HTR-8/SVneo (cell line): ENCODE measurements around the gene NME4.
A peak's percentile ranks its signal among the peaks of the same experiment; 100 is the strongest.

Experiments used
- DNase-seq: peaks from one replicate; pipeline ENCODE4 v3.0.0; 2011; ENCODE audit warnings: low spot score, mixed read lengths; ENCODE audit not compliant: insufficient read length
- FAIRE-seq: peaks from 2 replicates; lab custom pipeline; 2011; peaks lifted over from hg19 to GRCh38; lab: Jason Lieb, UNC

NME4 gene

DNA sequence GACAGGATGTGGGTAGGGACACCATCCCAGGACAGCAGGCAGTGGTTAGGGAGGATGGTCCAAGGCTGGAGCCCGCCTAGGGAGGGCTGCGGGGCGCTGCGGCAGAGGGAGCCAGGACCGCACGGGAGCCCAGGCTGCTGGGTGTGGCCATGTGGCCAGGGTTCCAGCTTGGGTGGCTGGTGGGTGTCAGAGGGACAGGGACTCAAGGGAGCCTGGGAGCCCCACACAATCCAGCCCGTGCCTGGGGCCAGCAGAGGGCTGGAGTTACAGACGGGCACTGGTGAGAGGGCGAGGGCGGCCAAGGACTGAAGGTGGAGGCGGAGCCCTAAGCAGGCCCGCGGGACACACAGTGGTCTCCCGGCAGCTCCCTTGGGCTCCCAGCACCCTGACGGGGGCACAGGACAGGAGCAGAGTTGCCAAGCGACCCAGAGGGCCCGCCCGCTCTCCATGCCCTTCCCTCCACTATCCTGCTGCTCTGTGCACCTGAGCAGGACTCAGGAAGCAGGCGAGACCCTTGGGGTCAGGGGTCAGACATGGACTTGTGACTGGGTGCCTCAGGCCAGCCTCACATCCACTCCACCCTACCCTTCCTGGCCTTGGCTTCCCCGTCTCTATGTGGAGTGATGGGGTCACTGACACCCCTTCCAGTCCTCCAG lies 33.8 kb upstream of the NME4 start:
- FAIRE-seq (no peak), DNase-seq (no peak)

DNA sequence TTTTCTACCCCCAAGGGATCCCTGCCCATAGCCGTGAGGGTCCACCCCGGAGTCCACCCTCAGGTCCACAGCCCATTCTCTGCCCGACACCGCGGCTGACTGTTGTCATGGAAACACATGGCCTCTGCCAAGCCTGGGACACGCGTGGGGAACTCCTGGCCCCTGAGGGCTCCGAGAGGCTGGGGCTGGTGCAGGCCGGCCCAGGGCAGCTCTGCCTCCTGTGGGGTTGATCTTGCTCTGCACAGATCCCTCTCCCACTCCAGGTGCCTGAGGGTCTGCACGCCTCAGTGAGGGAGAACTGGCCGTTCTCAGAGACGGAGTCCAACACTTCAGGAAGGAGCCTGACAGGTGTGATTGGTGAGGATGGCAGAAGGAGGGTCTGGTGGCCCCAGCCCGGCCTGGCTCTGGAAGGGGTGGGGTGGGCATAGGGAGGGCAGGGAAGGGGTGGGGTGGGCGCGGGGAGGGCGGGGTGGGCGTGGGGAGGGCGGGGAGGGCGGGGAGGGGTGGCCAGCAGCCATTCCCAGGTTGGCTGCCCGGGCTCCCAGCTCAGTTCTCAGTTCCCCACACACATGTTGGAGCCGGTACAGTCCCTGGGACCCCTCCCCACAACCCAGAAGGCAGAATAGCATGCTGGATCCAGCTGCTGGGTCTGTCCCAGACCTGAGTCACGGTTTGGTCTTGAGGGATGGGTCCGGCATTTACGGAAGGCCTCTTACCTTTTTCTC lies 33.1 kb upstream of the NME4 start:
- DNase-seq (no peak), FAIRE-seq (no peak)

GRCh38 chr16:364595-365491 lies 32.2 kb upstream of the NME4 start:
- DNase-seq (no peak), FAIRE-seq (no peak)

GRCh38 chr16:366476-366875 lies 30.5 kb upstream of the NME4 start:
- no peak for FAIRE-seq
- DNase-seq, result no peak

GRCh38 chr16:367333-367903 lies 29.6 kb upstream of the NME4 start:
- FAIRE-seq, result no peak

GRCh38 chr16:368388-369158 lies 28.4 kb upstream of the NME4 start:
- FAIRE-seq, result no peak
- DNase-seq, result no peak

More at GRCh38 chr16:367333-367903, 29.6 kb upstream of the NME4 start:
- no peak for DNase-seq

- DNase-seq (no peak), FAIRE-seq (no peak)
These were observed 27.6 kb upstream of the NME4 start for GRCh38 chr16:369275-369865.

DNA sequence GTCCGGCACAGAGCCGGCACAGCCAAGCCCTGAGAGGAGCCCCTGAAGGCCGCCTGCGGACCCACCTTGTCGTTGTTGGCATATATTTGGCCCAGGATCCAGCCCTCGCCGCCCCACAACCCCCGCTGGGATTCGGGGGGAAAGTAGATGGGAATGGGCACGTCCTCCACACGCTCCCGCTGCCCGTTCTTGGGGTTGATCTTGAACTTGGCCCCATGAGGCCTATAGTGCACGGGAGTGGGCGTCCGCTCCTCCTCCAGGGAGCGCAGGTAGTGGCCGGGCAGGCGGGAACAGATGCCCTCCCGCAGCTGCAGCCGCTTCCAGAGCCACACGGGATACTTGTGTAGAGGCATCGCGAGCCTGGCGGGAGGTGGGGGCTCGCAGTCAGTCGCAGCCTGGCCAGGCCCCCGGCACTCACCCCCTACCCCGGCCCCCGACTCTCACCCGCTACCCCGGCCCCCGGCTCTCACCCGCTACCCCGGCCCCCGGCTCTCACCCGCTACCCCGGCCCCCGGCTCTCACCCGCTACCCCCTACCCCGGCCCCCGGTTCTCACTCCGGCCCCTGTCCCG lies 27.0 kb upstream of the NME4 start:
- FAIRE-seq (no peak), DNase-seq (no peak)

GRCh38 chr16:370443-370842 lies 26.6 kb upstream of the NME4 start, which contains the start of gene MRPL28:
Gene MRPL28, minus strand, starts transcription at chr16:370538. Its CDS starts 320 bp downstream, at chr16:370218.
- peak; percentile 96 for FAIRE-seq

GRCh38 chr16:370979-371514 lies 26.0 kb upstream of the NME4 start:
- DNase-seq (no peak), FAIRE-seq (no peak)

More at GRCh38 chr16:370443-370842, 26.6 kb upstream of the NME4 start, which contains the start of gene MRPL28:
- DNase-seq, result peak; percentile 95

DNA sequence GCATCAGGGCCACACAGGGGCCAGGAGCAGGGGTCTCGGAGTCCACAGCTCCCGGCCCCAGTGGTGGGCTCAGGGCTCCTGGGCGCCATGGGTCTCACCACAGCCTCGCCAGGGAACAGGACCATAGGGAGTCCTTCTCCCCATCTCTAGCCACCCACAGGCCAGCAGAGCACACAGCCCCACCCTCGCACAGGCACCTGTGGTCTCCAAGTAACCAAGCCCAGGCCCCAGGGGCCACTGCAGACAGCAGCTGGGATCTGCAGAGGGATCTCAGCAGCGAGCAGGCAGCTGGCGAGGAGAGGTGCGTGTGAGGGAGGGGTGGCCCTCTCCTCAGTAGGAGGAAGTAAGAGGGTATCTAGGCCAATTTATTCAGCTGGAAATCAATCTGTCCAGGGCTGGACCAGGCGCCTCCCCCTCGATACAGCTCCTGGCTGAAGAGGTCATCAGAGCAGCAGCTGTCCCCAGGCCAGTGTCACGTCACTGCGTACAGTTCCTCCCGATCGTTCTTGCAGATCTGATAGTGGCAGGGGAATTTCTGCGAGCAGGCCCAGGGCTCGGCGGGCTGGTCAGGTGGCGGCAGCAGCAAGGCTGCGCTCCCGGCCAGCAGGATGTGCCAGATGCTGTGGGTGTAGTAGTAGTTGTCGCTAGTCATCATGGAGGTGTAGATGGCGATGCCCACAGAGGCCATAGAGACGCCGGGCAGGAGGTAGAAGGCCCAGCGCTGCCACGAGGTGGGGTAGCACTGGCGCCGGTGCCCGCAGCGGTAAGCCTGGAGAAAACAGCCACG lies 25.3 kb upstream of the NME4 start:
- no peak for DNase-seq
- FAIRE-seq, result no peak

DNA sequence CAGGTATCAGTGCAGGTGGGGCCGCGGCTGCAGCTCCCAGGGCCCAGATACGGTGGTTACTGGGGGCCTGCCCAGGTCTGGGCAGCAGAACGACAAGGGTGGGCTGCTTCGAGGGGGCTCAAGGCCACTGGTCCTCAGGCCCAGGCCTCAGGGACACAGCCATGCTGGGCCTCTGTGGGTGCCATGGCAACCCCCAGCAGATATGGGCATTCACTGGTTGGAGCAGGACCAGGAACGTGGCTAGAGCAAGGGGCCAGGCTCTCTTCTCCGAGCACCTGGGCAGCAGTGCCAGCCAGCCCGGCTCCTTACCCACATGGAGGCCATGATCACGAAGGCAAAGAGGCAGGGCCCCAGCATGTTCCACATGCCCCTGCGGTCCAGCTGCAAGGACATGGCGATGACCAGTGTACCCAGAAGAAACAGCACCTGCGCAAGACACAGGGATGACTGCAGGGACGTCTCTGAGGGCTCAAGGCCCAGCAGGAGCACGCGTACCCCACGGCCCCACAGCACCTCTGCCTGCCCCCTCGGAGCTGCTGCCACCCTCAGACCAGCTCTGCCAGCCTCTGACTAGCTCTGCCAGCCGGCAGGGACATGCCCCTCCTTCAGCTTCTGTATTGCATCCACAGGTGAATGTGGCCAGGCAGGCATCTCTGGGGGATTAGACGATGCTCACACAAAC lies 24.6 kb upstream of the NME4 start:
- FAIRE-seq (no peak), DNase-seq (no peak)

GRCh38 chr16:373020-373598 lies 23.9 kb upstream of the NME4 start:
- DNase-seq (no peak), FAIRE-seq (no peak)

DNA sequence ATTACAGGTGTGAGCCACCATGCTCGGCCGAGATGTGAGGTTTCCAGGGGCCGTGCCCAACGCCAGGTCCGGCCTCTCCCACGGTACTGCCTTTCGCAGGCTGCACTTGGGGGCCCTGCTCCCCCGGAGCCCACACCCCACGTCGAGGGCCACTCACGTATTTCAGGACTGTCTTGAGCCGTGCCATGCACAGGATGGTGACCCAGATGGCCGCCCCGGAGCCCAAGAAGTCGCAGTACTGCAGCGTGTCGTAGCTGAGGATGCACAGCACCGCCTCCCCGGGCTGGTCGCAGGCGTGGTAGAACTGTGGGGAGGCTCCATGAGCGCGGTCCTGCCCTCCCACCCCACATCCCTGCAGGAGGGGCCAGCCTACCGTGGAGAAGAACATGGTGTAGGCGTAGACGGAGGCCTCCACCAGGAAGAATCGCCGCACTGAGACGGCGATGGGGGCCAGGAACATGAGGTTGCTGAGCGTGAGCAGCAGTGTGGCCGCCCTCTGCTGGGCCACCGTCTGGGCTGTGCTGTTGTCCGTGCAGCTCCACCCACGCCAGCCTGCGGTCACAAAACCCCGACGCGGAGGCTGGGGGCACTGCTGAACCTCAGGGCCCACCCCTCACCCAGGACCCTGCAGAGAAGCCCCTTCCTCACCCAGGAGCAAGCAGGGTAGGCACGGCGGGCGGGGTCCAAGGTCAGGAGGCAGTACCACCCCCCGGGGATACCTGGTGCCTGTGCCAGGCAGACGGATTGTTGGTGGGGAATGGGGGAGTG lies 23.0 kb upstream of the NME4 start:
- DNase-seq, result no peak
- no peak for FAIRE-seq

GRCh38 chr16:374616-374926 lies 22.4 kb upstream of the NME4 start:
- FAIRE-seq (no peak), DNase-seq (no peak)

DNA sequence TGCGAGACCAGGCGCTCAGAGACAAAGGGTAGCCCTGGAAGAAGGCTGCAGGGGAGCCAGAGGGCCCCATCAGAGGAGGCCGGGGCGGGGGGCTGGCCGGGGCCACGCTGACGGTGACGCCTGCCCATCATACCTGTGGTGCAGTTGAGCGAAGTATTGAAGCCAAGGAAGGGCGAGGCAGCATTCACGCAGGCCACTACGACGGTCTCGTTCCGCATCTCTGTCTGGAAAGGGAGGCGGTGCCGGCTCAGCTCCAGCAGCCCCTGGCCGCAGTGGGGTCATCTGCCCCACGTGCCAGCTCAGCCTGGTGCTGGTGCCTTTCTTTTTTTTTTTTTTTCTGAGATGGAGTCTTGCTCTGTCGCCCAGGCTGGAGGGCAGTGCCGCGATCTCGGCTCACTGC lies 21.8 kb upstream of the NME4 start:
- FAIRE-seq (no peak), DNase-seq (no peak)
